AG08396 (cell line): ENCODE data around the gene MBD3L4.
"Not testable (repeated sequence)": the region's sequence is repeated elsewhere in the genome, so short reads cannot be mapped to it uniquely, and the experiment has no call there.

Experiments
- DNase-seq: peaks from one replicate; pipeline ENCODE4 v3.0.0; 2012; ENCODE audit warnings: low spot score, mixed read lengths

Gene MBD3L4

DNA sequence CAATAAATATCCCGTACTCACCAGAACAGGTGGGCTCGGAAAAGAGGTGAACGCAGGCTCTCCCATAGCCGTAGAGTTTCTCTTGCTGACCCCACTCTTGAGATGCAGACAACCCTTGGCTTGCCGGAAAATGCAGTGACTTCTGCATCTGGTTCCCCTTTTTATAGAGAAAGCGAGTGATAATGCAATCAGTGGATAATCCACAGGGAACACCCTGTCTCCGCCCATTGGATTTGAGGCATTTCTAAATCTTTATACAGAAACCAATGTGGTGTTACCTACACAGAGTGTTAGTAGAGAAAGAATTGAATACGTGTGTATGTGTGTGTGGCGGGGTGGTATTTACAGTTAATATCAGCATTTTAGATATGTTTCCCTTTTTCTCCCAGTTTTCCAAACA lies at the start of gene MBD3L4:
Gene MBD3L4, minus strand, starts transcription at position 101 of the 400 bp plus-strand sequence. Its CDS starts 35 bp downstream, at position 66.
- DNase-seq, result not testable (repeated sequence)

DNA sequence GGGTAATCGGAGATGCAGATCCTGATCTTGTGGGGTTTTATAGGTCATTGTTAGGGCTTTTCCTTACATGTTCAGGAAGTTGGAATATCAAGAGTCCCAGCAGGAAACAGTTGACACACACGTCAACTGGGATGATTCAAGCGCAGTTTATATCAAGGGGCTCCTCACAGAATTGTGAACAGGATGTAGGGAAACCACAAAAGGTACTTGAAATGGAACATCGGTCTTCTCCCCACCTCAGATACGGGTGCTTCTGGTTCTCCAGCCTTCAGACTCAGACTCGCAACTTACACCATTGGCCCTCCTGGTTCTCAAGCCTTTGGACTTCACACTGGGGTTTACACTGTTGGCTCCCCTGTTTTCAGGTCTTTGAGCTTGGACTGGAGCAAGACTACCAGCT lies 49.0 kb upstream of the MBD3L4 start:
- no peak for DNase-seq

DNA sequence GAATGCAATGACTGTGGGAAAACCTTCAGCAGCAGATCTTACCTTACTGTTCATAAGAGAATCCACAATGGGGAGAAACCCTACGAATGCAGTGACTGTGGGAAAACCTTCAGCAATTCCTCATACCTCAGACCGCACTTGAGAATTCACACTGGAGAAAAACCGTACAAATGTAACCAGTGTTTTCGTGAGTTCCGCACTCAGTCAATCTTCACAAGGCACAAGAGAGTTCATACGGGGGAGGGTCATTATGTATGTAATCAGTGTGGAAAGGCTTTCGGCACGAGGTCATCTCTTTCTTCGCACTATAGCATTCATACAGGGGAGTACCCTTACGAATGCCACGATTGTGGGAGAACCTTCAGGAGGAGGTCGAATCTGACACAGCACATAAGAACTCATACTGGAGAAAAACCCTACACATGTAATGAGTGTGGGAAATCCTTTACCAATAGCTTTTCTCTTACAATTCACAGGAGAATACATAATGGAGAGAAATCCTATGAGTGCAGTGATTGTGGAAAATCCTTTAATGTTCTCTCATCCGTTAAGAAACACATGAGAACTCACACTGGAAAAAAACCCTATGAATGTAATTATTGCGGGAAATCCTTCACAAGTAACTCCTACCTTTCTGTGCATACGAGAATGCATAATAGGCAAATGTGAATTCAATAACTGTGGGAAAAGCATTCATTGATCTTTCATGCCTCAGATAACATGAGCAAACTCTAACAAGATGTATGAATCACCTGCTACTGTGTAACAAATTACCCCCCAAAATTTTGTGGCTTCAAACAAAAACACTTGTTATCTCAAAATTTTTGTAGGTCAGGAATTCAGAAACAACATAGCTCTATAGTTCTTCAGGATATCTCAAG lies 43.3 kb upstream of the MBD3L4 start:
- no peak for DNase-seq

DNA sequence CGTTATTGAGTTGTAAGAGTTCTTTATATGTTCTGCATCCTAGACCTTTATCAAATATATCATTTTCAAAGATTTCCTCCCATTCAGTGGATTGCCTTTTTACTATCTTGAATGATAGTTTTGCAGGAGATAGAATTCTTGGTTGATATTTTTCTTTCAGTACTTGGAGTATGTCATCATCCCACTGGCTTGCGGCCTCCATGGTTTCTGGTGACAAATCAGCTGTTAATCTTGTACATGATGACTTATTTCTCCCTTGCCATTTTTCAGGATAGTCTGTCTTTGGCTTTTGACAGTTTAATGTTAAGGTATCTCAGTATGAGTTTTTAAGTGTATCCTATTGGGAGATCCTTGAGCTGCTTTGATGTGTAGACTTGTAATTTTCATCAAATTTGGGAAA lies 38.0 kb upstream of the MBD3L4 start:
- no peak for DNase-seq

DNA sequence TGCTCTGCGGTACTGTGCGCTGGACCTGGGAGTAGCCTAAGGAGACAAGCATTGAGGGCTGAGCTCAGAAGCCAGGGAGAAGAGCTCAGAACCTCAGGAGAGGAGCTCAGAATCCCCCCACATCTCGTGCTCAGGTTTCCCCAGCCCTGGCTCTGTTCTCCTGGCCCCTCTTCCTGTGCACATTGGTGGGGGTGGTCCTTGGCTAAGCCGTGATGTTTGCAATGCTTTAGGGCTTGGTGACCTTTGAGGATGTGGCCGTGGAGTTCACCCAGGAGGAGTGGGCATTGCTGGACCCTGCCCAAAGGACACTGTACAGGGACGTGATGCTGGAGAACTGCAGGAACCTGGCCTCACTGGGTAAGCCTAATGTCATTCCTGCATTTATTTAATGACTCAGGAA lies 36.2 kb upstream of the MBD3L4 start:
- DNase-seq, result no peak

DNA sequence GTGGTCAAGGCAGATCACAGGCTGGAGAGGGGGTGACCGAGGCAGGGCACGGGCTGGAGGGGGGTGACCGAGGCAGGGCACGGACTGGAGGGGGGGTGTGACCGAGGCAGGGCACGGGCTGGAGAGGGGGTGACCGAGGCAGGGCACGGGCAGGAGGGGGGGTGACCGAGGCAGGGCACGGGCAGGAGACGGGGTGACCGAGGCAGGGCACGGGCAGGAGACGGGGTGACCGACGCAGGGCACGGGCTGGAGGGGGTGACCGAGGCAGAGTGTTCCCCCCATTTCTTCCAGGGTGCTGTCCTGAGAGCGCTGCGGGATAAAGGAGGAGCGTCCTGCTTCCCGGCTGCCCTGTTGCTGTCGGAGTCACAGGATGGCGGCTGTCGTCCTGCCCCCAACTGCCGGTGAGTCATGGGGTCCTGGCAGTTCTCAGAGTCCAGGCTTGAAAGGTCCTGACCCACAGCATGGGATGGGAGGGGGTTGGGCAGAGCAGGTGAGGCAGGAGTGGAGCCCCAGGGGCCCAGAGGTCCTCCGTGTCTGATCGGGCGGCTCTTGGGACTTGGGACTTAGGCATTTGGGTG lies 34.8 kb upstream of the MBD3L4 start:
- no peak for DNase-seq

DNA sequence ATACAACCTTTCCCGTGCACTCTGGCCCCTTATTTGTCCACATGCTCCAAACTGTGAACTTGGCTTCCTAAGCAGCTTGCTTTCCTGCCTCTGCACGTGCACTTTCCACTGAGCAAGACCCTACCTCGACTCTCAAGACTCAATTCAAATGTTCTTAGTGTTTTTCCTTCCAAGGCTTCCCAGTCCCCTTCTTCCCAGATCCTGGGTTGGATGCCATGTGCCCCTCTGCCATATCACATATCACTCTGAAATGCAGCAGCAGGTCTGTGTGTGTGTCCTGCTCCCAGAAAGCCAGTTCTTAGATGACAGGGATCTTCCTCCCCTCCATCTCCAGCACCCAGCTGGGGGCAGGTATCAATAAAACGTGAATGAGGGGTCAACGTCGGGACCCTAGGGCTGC lies 32.6 kb upstream of the MBD3L4 start:
- DNase-seq, result no peak

DNA sequence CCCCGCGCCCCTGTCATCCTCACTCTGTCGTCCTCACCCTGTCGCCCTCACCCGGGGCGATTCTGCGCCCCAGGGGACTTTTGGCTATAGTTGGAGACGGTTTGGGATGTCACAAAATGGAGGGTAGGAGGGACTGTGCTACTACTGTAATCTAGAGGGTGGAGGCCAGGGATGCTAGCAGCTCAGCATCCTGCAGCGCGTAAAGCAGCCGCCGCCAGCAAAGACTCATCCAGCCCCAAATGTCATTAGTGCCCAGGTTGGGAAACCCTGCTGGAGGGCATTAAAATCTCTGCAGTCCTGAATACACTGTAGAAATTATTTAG lies 29.9 kb upstream of the MBD3L4 start:
- no peak for DNase-seq

DNA sequence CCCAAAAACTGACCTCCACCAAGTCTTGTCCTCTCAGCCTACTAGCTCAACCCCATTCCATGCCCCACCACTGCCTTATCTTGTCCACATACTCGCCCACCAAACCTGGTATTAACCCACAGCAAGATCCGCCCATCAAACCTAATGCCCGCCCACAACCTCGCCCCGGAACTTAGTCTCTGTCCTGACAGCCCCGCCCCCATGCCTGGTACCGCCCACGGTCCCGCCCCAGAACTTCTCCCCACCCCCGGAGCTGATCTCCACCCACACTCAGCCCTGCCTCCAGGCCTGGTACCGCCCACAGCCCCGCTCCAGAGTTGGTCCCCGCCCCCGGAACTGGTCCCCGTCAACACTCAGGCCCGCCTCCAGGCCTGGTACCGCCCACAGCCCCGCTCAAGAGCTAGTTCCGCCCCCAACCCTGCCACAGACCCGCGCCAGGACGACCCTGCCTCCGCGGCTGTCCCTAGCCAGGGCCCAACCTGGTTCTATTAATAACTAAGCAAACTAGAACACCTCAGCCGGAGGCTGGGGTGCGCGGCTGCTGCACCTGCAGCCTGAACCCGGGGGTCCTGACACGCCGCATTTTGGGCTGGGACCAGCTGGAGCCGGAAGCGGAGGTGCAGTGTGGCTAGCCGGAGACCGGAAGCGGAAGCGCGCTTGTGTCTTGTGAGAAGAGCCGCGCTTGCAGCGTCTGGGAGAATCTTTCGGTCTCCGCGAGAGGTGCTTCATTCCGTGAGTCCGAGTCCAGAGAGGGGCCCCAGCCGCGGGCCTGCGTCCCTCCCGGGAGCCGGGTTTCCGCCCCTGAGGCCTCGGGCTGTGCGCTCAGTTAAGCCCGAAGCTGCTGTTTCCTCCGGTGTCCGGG lies 29.3 kb upstream of the MBD3L4 start, which contains the start of gene ZNF557:
Gene ZNF557, plus strand, starts transcription at position 662 of the 862 bp plus-strand sequence. CDS start 5,372 bp downstream, outside the sequence.
- peak; percentile 97 for DNase-seq

DNA sequence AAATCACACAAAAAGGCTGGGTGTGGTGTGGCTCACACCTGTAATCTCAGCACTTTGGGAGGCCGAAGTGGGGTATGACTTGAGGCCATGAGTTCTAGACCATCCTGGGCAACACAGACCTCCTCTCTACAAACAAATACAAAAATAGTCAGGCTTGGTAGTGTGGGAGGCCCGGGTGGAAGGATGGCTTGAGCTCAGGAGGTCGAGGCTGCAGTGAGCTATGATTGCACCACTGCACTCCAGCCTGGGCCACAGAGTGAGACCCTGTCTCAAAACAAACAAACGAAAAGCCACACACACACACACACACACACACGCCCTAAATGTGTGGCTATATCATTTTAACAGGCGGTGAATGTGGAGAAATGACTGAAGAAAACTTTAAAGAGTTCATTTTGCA lies 28.6 kb upstream of the MBD3L4 start:
- DNase-seq, result no peak

DNA sequence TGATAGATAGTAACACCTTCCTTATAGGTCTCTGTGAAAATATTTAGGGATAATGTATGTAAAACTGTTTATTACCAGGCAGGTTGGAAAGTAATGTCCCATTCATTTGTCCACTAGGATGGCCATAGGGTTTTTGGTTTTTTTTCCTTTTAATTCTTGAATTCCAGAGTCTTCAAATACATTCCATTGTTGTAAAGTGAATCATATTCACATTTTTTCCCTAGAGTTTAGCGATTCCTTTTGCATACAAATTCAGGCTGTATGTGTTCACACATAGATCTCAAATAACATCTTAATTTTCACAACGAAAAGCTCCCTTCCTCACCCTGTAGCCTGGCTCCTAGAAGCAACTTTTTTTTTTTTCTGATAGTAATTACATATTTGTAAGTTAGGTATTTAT lies 27.7 kb upstream of the MBD3L4 start:
- peak; percentile 23 for DNase-seq

DNA sequence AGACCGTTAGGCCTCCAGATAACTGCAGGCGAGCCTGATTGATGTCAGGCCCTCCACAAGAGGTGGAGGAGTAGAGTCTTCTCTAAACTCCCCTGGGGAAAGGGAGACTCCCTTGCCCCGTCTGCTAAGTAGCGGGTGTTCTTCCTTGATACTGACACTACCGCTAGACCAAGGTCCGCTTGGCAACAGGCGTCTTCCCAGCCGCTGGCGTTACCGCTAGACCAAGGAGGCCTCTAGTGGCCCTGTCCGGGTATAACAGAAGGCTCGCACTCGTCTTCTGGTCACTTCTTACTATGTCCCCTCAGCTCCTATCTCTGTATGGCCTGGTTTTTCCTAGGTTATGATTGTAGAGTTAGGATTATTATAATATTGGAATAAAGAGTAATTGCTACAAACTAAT lies 27.1 kb upstream of the MBD3L4 start:
- DNase-seq, result not testable (repeated sequence)

DNA sequence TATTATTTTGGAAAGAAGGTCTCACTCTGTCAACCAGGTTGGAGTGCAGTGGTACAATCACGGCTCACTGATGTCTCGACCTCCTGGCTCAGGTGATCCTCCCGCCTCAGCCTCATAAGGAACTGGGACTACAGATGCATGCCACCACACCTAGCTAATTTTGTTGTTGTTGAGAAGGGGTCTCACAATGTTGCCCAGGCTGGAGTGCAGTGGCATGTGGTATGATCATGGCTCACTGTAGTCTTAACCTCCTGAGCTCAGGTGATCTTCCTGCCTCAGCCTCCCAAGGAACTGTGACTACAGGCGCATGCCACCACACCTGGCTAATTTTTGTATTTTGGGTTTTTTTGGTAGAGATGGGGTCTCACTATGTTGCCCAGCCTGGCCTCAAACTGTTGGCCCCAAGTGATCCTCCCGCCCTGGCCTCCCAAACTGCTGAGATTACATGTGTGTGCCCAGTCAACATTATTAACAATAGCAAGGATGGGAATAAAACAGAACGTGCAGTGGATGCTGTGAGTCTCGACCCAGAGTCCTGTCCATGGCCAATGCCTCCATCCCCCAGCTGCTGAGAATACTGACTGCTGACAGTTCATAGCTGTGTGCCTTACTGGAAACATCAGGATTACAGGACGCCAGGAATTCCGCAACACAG lies 23.9 kb upstream of the MBD3L4 start:
- DNase-seq, result no peak

DNA sequence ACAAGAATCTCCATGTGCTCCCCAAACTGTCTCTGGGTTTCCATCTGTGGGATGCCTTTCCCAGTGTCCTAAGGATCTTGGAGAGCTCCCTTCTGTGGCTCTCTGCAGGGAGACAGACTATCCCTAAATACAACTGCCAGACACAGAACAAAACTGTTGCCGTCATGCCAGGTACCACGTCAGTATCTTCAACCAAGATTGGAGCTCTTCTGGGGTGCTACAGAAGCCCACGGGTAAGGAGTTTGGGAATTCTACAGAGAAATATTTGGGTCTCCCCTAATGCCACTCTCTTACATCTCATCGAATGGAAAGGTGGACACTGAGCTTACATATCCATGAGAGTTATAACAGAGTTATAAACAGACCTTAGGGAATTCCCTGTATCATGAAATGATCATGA lies 23.4 kb upstream of the MBD3L4 start:
- DNase-seq, result no peak

DNA sequence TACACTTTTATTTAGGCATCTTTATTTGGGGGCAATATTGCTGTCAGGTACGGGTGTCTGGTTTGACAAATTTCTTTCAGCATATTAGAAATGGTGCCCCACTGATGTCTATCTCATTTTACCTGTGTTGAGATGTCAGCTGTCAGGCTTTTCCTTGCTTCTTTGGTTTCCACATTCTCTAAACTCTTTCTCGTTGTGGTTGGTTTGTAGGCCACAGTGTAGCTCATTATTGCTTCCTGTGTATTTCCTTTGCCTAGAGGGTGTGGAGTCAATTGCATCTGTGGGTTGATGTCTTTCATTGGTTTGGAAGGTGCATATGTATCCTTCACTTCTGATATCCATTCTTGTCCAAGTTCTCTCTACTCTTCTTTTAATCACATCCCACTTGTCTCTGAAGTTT lies 20.0 kb upstream of the MBD3L4 start:
- DNase-seq, result not testable (repeated sequence)

DNA sequence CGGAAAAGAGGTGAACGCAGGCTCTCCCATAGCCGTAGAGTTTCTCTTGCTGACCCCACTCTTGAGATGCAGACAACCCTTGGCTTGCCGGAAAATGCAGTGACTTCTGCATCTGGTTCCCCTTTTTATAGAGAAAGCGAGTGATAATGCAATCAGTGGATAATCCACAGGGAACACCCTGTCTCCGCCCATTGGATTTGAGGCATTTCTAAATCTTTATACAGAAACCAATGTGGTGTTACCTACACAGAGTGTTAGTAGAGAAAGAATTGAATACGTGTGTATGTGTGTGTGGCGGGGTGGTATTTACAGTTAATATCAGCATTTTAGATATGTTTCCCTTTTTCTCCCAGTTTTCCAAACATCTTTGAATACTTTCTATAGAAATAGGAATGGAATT lies 18.6 kb upstream of the MBD3L4 start, which contains the start of gene MBD3L3:
Gene MBD3L3, minus strand, starts transcription at position 101 of the 400 bp plus-strand sequence. Its CDS starts 71 bp downstream, at position 30.
- not testable (repeated sequence) for DNase-seq

DNA sequence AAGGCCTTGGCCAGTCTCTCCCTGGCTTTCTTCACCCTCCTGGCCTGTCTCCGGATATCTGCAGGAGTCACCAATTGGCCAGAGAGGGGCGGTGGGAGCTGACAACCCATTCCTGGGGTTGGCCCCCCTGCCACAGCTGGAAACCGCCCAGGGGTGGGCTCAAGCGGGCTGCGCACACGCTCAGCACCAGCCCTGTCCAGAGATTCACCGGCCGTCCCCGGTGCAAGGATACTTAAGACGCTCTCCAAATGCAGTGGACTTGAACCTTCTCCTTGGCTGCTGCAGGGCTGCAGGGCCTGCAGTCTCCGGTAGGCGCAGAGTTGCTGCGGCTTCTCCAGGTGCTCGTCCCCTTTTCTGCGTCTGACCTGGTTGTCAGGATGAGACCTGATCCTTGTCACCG lies 16.4 kb upstream of the MBD3L4 start:
- DNase-seq, result not testable (repeated sequence)

DNA sequence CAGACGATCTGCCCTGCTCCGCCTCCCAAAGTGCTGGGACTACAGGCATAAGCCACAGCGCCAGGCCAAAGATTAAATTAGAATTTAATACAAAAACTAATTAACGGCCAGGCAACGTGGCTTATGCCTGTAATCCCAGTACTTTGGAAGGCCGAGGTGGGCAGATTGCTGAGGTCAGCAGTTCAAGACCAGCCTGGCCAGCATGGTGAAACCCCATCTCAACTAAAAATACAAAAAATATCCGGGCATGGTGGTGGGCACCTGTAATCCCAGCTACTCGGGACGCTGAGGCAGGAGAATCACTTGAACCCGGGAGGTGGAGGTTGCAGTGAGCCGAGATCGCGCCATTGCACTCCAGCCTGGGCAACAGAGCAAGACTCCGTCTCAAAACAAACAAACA lies 15.7 kb upstream of the MBD3L4 start:
- DNase-seq, result not testable (repeated sequence)

DNA sequence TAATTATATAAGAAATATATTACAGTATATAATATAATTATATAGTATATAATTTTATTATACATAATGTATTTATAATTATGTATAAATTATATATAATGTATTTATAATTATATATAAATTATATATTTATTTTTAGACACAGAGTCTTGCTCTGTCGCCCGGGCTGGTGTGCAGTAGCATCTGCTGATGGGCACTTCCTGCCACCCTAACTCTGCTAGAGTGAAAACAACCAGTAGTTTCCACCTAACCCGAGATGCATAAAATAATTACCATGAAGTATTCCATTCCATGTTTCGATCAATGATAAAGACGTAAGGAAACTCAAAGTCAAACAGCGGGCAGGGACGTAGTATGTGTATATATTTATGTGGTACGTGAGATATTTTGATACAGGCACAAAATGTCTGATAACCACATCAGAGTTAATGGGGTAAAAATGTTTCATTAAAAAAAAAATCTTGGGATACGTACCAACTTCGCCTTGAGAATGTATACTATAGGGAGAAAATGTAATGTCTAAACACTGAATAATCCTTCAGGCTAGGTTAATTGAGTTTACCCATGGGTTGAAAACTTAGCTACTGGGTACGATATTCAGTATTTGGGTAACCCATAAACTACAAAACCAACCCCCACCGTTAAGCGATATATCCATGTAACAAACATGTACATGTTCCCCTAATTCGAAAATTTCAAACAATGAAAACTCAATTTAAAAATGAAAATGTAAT lies 14.8 kb upstream of the MBD3L4 start:
- not testable (repeated sequence) for DNase-seq

DNA sequence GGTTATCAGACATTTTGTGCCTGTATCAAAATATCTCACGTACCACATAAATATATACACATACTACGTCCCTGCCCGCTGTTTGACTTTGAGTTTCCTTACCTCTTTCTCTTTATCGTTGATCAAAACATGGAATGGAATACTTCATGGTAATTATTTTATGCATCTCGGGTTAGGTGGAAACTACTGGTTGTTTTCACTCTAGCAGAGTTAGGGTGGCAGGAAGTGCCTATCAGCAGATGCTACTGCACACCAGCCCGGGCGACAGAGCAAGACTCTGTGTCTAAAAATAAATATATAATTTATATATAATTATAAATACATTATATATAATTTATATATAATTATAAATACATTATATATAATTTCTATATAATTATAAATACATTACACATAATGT lies 12.9 kb upstream of the MBD3L4 start:
- not testable (repeated sequence) for DNase-seq

DNA sequence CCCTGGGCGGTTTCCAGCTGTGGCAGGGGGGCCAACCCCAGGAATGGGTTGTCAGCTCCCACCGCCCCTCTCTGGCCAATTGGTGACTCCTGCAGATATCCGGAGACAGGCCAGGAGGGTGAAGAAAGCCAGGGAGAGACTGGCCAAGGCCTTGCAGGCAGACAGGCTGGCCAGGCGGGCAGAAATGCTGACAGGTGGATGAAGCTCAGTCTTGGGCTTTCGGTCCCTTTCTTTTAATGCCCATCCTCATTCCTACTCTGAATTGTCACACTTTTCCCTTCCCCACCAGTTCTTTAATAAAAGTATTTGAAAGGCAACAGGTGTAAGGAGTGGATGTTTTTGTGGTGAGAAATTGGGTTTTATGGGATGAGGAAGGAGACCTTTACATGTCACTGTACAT lies 11.4 kb upstream of the MBD3L4 start:
- DNase-seq, result not testable (repeated sequence)
